Measurements from ENCODE around the gene PTPN2.

GRCh38 chr18:12819322-12819721 lies 64.7 kb downstream of the PTPN2 start:
- TF ChIP-seq GATA2 (IDR thresholded peaks at IDR 0.05; ENCODE audit: low read depth, low read length), result no peak
- TF ChIP-seq GATA3 (IDR thresholded peaks at IDR 0.05; ENCODE audit: low read depth, low read length), result no peak
